K562 (cell line): ENCODE results near the gene SETD1B. TPM values are rescaled to one million over a fixed set of nuclear protein-coding genes. Genes with fewer than 3 reads are reported as not detected.

Experiments used
- BHLHE40 ChIP-seq: IDR thresholded peaks from 2 replicates; pipeline ENCODE4 v1.6.1; 2011; ENCODE audit warnings: low read length, improper control_type of control experiment
- CBFA2T2 ChIP-seq: fragments of 450-650 bp; conservative IDR thresholded peaks from 2 replicates; pipeline ENCODE4 v1.6.1; 2017; ENCODE audit warnings: mild to moderate bottlenecking
- CREM ChIP-seq: IDR thresholded peaks from 2 replicates; pipeline ENCODE4 v1.6.1; 2014; ENCODE audit warnings: antibody characterized with exemption, low read depth
- DDX20 ChIP-seq: fragments of 450-650 bp; IDR thresholded peaks from 2 replicates; pipeline ENCODE4 v1.6.1; 2016; ENCODE audit warnings: missing genetic modification characterization, low read depth, mild to moderate bottlenecking, missing compliant biosample characterization, moderate library complexity
- EGR1 ChIP-seq: fragments of 450-650 bp; conservative IDR thresholded peaks from 2 replicates; pipeline ENCODE4 v1.6.1; 2017; ENCODE audit warnings: mild to moderate bottlenecking
- ELF2 ChIP-seq: fragments of 250-450 bp; sonication (Bioruptor Pico); IDR thresholded peaks from 2 replicates; pipeline ENCODE4 v1.5.0; 2021; ENCODE audit warnings: mild to moderate bottlenecking
- FOSL1 ChIP-seq: fragments of 200-800 bp; sonication (Bioruptor generic); conservative IDR thresholded peaks from 2 replicates; pipeline ENCODE4 v1.6.1; 2016; ENCODE audit warnings: missing genetic modification characterization, missing compliant biosample characterization
- GATAD2A ChIP-seq: fragments of 450-650 bp; IDR thresholded peaks from 2 replicates; pipeline ENCODE4 v1.6.1; 2017
- GTF2B ChIP-seq: IDR thresholded peaks from 2 replicates; pipeline ENCODE4 v1.6.1; 2011; ENCODE audit not compliant: insufficient read length; ENCODE audit errors: extremely low read depth
- HEY1 ChIP-seq: fragments of 250-450 bp; sonication (Bioruptor Pico); IDR thresholded peaks from 2 replicates; pipeline ENCODE4 v1.5.0; 2020; ENCODE audit warnings: mild to moderate bottlenecking, moderate library complexity, borderline replicate concordance
- IFI16 ChIP-seq: fragments of 250-450 bp; sonication (Bioruptor Pico); IDR thresholded peaks from 2 replicates; pipeline ENCODE4 v2.1.2; 2022; ENCODE audit warnings: mild to moderate bottlenecking, inconsistent platforms
- ILK ChIP-seq: fragments of 450-650 bp; IDR thresholded peaks from 2 replicates; pipeline ENCODE4 v1.6.1; 2016; ENCODE audit warnings: missing genetic modification characterization, low read depth, mild to moderate bottlenecking, missing compliant biosample characterization, moderate library complexity, borderline replicate concordance
- KDM5B ChIP-seq: fragments of 200-600 bp; sonication (generic); IDR thresholded peaks from 2 replicates; pipeline ENCODE4 v1.6.1; 2012; ENCODE audit warnings: low read depth, mild to moderate bottlenecking, moderate library complexity, low read length, control low read depth, inconsistent platforms; ENCODE audit not compliant: insufficient replicate concordance
- NR0B1 ChIP-seq: fragments of 450-650 bp; IDR thresholded peaks from one replicate; pipeline ENCODE4 v1.6.1; 2018; ENCODE audit warnings: mild to moderate bottlenecking, moderate library complexity; ENCODE audit not compliant: partially characterized antibody
- POLR3A ChIP-seq: IDR thresholded peaks from 2 replicates; pipeline ENCODE4 v1.6.1; 2011; ENCODE audit warnings: borderline replicate concordance, mild to moderate bottlenecking, moderate library complexity; ENCODE audit not compliant: insufficient read length, insufficient read depth; ENCODE audit errors: extremely low read depth
- PTTG1 ChIP-seq: fragments of 450-650 bp; IDR thresholded peaks from 2 replicates; pipeline ENCODE4 v1.6.1; 2016; ENCODE audit warnings: low read depth, mild to moderate bottlenecking, missing genetic modification characterization, missing compliant biosample characterization
- RBM39 ChIP-seq: fragments of 200-400 bp; formaldehyde crosslinking; optimal IDR thresholded peaks from 2 replicates; pipeline ENCODE3; 2018; ENCODE audit warnings: low read depth, low read length
- SNIP1 ChIP-seq: fragments of 450-650 bp; IDR thresholded peaks from 2 replicates; pipeline ENCODE4 v1.7.1; 2017; ENCODE audit warnings: low read depth, mild to moderate bottlenecking
- STAT5B ChIP-seq: fragments of 250-450 bp; sonication (Bioruptor Pico); IDR thresholded peaks from 2 replicates; pipeline ENCODE4 v1.8.0; 2021; ENCODE audit warnings: mild to moderate bottlenecking, inconsistent platforms
- TSC22D4 ChIP-seq: fragments of 450-650 bp; IDR thresholded peaks from 2 replicates; pipeline ENCODE4 v1.6.1; 2016; ENCODE audit warnings: missing genetic modification characterization, missing biosample characterization, control low read depth
- YY1 ChIP-seq, 3 experiments: IDR thresholded peaks; 2 replicates each; pipeline ENCODE4 v1.6.1; 2011; ENCODE audit warnings: low read length in 2 of 3, mild to moderate bottlenecking in 2 of 3, moderate library complexity in 2 of 3, borderline replicate concordance in 1 of 3, control low read depth in 1 of 3, low read depth in 1 of 3; ENCODE audit not compliant: insufficient read depth in 3 of 3, insufficient replicate concordance in 2 of 3, control insufficient read depth in 1 of 3, insufficient read length in 1 of 3; ENCODE audit errors: extremely low read depth in 1 of 3
- ZBTB17 ChIP-seq: fragments of 450-650 bp; formaldehyde crosslinking; IDR thresholded peaks from 2 replicates; pipeline ENCODE4 v1.4.0; 2020; ENCODE audit warnings: mild to moderate bottlenecking
- ZNF121 ChIP-seq: sonication (generic); formaldehyde crosslinking; conservative IDR thresholded peaks from 2 replicates; pipeline ENCODE4 v1.8.0; 2022; ENCODE audit warnings: missing genetic modification reagents
- ZNF124 ChIP-seq: sonication (generic); formaldehyde crosslinking; IDR thresholded peaks from 2 replicates; pipeline ENCODE4 v1.8.1; 2022; ENCODE audit warnings: missing genetic modification reagents
- ZNF146 ChIP-seq: IDR thresholded peaks from one replicate; pipeline ENCODE4 v1.6.1; 2018; ENCODE audit warnings: missing compliant biosample characterization; ENCODE audit not compliant: unreplicated experiment
- ZNF224 ChIP-seq: sonication (generic); formaldehyde crosslinking; IDR thresholded peaks from 2 replicates; pipeline ENCODE4 v1.8.0; 2022; ENCODE audit warnings: mild to moderate bottlenecking, missing genetic modification reagents
- ZNF445 ChIP-seq: fragments of 250-450 bp; sonication (Bioruptor Pico); IDR thresholded peaks from 2 replicates; pipeline ENCODE4 v1.4.0; 2020; ENCODE audit warnings: low read depth, mild to moderate bottlenecking, moderate library complexity
- ZNF586 ChIP-seq: fragments of 450-650 bp; formaldehyde crosslinking; conservative IDR thresholded peaks from 2 replicates; pipeline ENCODE4 v1.4.0; 2020; ENCODE audit warnings: mild to moderate bottlenecking, moderate library complexity
- ZNF696 ChIP-seq: fragments of 250-450 bp; sonication (Bioruptor Pico); conservative IDR thresholded peaks from 2 replicates; pipeline ENCODE4 v1.4.0; 2020; ENCODE audit warnings: mild to moderate bottlenecking, moderate library complexity
- ZNF79 ChIP-seq: fragments of 250-450 bp; sonication (Bioruptor Pico); IDR thresholded peaks from 2 replicates; pipeline ENCODE4 v1.4.0; 2020; ENCODE audit warnings: low read depth, mild to moderate bottlenecking, moderate library complexity
- polyA plus RNA-seq, 8 experiments: library from polyadenylated mRNA; depleted of rRNA in 4 of 8; stranded (reverse) in 5 of 8; unstranded in 3 of 8; fragments of >200 nt; fragmentation: Nextera tagmentation in 2 of 8; fragmentation: Illumina TruSeq in 1 of 8; extraction: Ambion mirVana in 2 of 8; extraction: Trizol in 1 of 8; gene quantifications; 2 replicates each; pipeline versions ENCODE4 v1.2.1 to v1.2.3, GENCODE V29; 2011 to 2014; ENCODE audit warnings: inconsistent platforms in 1 of 8, missing spikeins in 1 of 8
- total RNA-seq, 7 experiments: library from RNA; depleted of rRNA in 6 of 7; stranded (reverse); fragments of >200 nt in 6 of 7; fragmentation: Illumina TruSeq in 2 of 7; extraction: Trizol in 2 of 7; gene quantifications; 2 replicates each; pipeline versions ENCODE4 v1.2.1 to v1.2.3, GENCODE V29; 2011 to 2021; ENCODE audit warnings: low replicate concordance in 1 of 7

The SETD1B gene
- total and polyA plus RNA-seq, 9 of the 15 experiments (the other 6 are each of a cell fraction or from before 2014, with no cell fraction given): 0.48 to 26.6 (median 2.3) TPM

- TF ChIP-seq GTF2B: no peak
- TF ChIP-seq ZNF586: no peak
- peak; percentile 29 for TF ChIP-seq KDM5B
- TF ChIP-seq SNIP1: no peak
- TF ChIP-seq ZNF146 (CRISPR knock-in tag): no peak
- TF ChIP-seq ZNF79: no peak
- TF ChIP-seq ELF2 (CRISPR knock-in tag): no peak
- TF ChIP-seq ZNF224 (CRISPR knock-in tag): no peak
- TF ChIP-seq TSC22D4 (tag): no peak
- TF ChIP-seq POLR3A: no peak
- TF ChIP-seq ZNF121: no peak
- TF ChIP-seq ZNF124 (CRISPR knock-in tag): no peak
- TF ChIP-seq ZBTB17 (CRISPR knock-in tag): no peak
- TF ChIP-seq FOSL1: peak; percentile 33; the same call in 1 of the 2 replicates
- TF ChIP-seq DDX20 (tag): no peak
- no peak for TF ChIP-seq NR0B1
- no peak for TF ChIP-seq ILK (tag)
- TF ChIP-seq PTTG1 (tag): no peak
- no peak for TF ChIP-seq CREM
- no peak for TF ChIP-seq STAT5B (CRISPR knock-in tag)
- no peak for TF ChIP-seq YY1 (IDR thresholded peaks at IDR 0.05; ENCODE audit: borderline replicate concordance in 1 of 3, control insufficient read depth in 1 of 3, extremely low read depth in 1 of 3, insufficient read depth in 3 of 3, insufficient read length in 1 of 3, insufficient replicate concordance in 2 of 3, low read depth in 1 of 3, low read length in 2 of 3)
- TF ChIP-seq RBM39: no peak
- 0 out of 2 replicates have a peak, but pooled peaks have one; percentile 27 for TF ChIP-seq BHLHE40
- no peak for TF ChIP-seq CBFA2T2
- no peak for TF ChIP-seq IFI16 (CRISPR knock-in tag)
- no peak for TF ChIP-seq ZNF445 (CRISPR knock-in tag)
- TF ChIP-seq EGR1: no peak
- no peak for TF ChIP-seq ZNF696
- TF ChIP-seq GATAD2A: no peak
- TF ChIP-seq HEY1: no peak
Measured at GRCh38 chr12:121812320-121812871, 8.6 kb downstream of the SETD1B start (continued).
